GM12891 (cell line): ENCODE results near the gene IKZF2.

ENCODE experiments used
- POLR2A ChIP-seq: IDR thresholded peaks from 2 replicates; pipeline ENCODE4 v1.6.1; 2011; ENCODE audit warnings: low read depth, low read length, control low read depth
- POLR2AphosphoS5 ChIP-seq: IDR thresholded peaks from 2 replicates; pipeline ENCODE4 v1.6.1; 2011; ENCODE audit warnings: low read depth, low read length, control low read depth
- POU2F2 ChIP-seq: IDR thresholded peaks from 2 replicates; pipeline ENCODE4 v1.6.1; 2011; ENCODE audit warnings: low read depth, mild to moderate bottlenecking, control low read depth, low read length, moderate library complexity
- SPI1 ChIP-seq: IDR thresholded peaks from 2 replicates; pipeline ENCODE4 v1.6.1; 2011; ENCODE audit warnings: low read depth, low read length, control low read depth
- TAF1 ChIP-seq: IDR thresholded peaks from 2 replicates; pipeline ENCODE4 v1.6.1; 2011; ENCODE audit warnings: low read depth, low read length, control low read depth

- TF ChIP-seq POLR2A (no peak), POLR2AphosphoS5 (no peak), TAF1 (no peak), SPI1 (no peak), POU2F2 (no peak)
These were observed 62.0 kb downstream of the IKZF2 start for GRCh38 chr2:213089438-213089837.
